DND-41 (cell line): Measurements from ENCODE around the gene MAGI1.

ENCODE experiments used
- ATAC-seq: fragments of 200-7000 bp; cut with Tn5 transposase; 3 replicates; pipeline ENCODE4 v1.9.1; 2021; ENCODE audit warnings: low read depth; ENCODE audit not compliant: insufficient read depth
- DNase-seq: peaks from one replicate; pipeline ENCODE4 v3.0.0-alpha.2; 2020
- H2AFZ ChIP-seq: 2 replicates; pipeline ENCODE4 v1.6.0; 2012; ENCODE audit warnings: low read depth, low read length
- H3K27ac ChIP-seq: 2 replicates; pipeline ENCODE4 v1.5.1; 2012; ENCODE audit warnings: low read length, inconsistent platforms
- H3K27me3 ChIP-seq: fragments of 200-600 bp; sonication (generic); 2 replicates; pipeline ENCODE4 v1.6.0; 2012; ENCODE audit warnings: low read length, mild to moderate bottlenecking, inconsistent platforms; ENCODE audit not compliant: insufficient read depth, poor library complexity
- H3K36me3 ChIP-seq: 2 replicates; pipeline ENCODE4 v1.5.1; 2012; ENCODE audit warnings: low read length, inconsistent platforms; ENCODE audit not compliant: insufficient read depth
- H3K4me1 ChIP-seq: 2 replicates; pipeline ENCODE4 v1.5.1; 2012; ENCODE audit warnings: mild to moderate bottlenecking, low read length; ENCODE audit not compliant: insufficient read depth
- H3K4me2 ChIP-seq: 2 replicates; pipeline ENCODE4 v1.6.0; 2012; ENCODE audit warnings: mild to moderate bottlenecking, moderate library complexity, low read length, inconsistent platforms; ENCODE audit not compliant: insufficient read depth
- H3K4me3 ChIP-seq, 2 experiments: fragments of 200-600 bp in 1 of 2; shearing (Covaris generic) in 1 of 2; 2 replicates each; pipeline ENCODE4 v1.5.1; 2012 to 2016; ENCODE audit warnings: inconsistent platforms in 2 of 2, low read length in 2 of 2, mild to moderate bottlenecking in 2 of 2, low read depth in 1 of 2, moderate library complexity in 1 of 2
- H3K79me2 ChIP-seq: 2 replicates; pipeline ENCODE4 v1.6.0; 2012; ENCODE audit warnings: low read length, inconsistent platforms; ENCODE audit not compliant: insufficient read depth
- H3K9ac ChIP-seq: 2 replicates; pipeline ENCODE4 v1.6.0; 2012; ENCODE audit warnings: low read depth, mild to moderate bottlenecking, inconsistent platforms, low read length, moderate library complexity
- H3K9me3 ChIP-seq: 2 replicates; pipeline ENCODE4 v1.5.1; 2012; ENCODE audit warnings: low read length, moderate library complexity, mild to moderate bottlenecking, inconsistent platforms; ENCODE audit not compliant: insufficient read depth, severe bottlenecking
- H4K20me1 ChIP-seq: 2 replicates; pipeline ENCODE4 v1.6.0; 2012; ENCODE audit warnings: low read length; ENCODE audit not compliant: insufficient read depth
- CTCF ChIP-seq: IDR thresholded peaks from 2 replicates; pipeline ENCODE4 v1.5.1; 2012; ENCODE audit warnings: borderline replicate concordance, low read length, moderate library complexity, mild to moderate bottlenecking; ENCODE audit not compliant: poor library complexity, severe bottlenecking; ENCODE audit errors: extremely low read depth
- EZH2 ChIP-seq: IDR thresholded peaks from 3 replicates; pipeline ENCODE4 v1.6.1; 2012; ENCODE audit warnings: borderline replicate concordance, low read depth, mild to moderate bottlenecking, moderate library complexity, low read length, inconsistent platforms; ENCODE audit not compliant: severe bottlenecking

Gene MAGI1

GRCh38 chr3:65660000-65660598 is 378.6 kb downstream of the MAGI1 start:
- Histone ChIP-seq H3K9ac (no peak overlapping the region), H3K9me3 (no peaks in the 10 kb centered on the region), H3K27ac (no peak overlapping the region), H3K4me1 (no peaks in the 10 kb centered on the region), H3K27me3 (no peaks in the 10 kb centered on the region), H4K20me1 (no peaks in the 10 kb centered on the region), H3K79me2 (no peaks in the 10 kb centered on the region), H3K4me2 (no peak overlapping the region), H2AFZ (no peak overlapping the region), H3K4me3 (no peak overlapping the region), H3K36me3 (no peaks in the 10 kb centered on the region)
- no peak for DNase-seq
- no peak for ATAC-seq
- TF ChIP-seq CTCF (no peak), EZH2 (no peak)

GRCh38 chr3:65659396-65659795 is 379.3 kb downstream of the MAGI1 start:
- Histone ChIP-seq H3K9me3 (no peaks in the 10 kb centered on the region), H3K4me1 (no peaks in the 10 kb centered on the region), H3K79me2 (no peaks in the 10 kb centered on the region), H3K36me3 (no peaks in the 10 kb centered on the region), H3K4me2 (no peak overlapping the region), H3K4me3 (no peak overlapping the region), H3K27me3 (no peaks in the 10 kb centered on the region), H2AFZ (no peak overlapping the region), H4K20me1 (no peaks in the 10 kb centered on the region), H3K27ac (no peak overlapping the region), H3K9ac (no peak overlapping the region)
- TF ChIP-seq CTCF (no peak), EZH2 (no peak)
- ATAC-seq (no peak), DNase-seq (no peak)

- H3K9me3 ChIP-seq, result no peaks in the 10 kb centered on the region
- H3K4me1 ChIP-seq, result no peaks in the 10 kb centered on the region
- H3K4me2 ChIP-seq, result no peak overlapping the region
- TF ChIP-seq EZH2, result no peak
- no peak for TF ChIP-seq CTCF
- H3K9ac ChIP-seq, result no peak overlapping the region
- no peaks in the 10 kb centered on the region for H3K79me2 ChIP-seq
- no peaks in the 10 kb centered on the region for H4K20me1 ChIP-seq
- no peak overlapping the region for H3K27ac ChIP-seq
- DNase-seq (no peak), ATAC-seq (no peak)
- no peaks in the 10 kb centered on the region for H3K27me3 ChIP-seq
- no peaks in the 10 kb centered on the region for H3K36me3 ChIP-seq
- no peak overlapping the region for H3K4me3 ChIP-seq
- H2AFZ ChIP-seq, result no peak overlapping the region
Measured at GRCh38 chr3:65658401-65658800, 380.3 kb downstream of the MAGI1 start.
